ENCODE results near the gene PABPN1L. TPM values are rescaled to one million over a fixed set of nuclear protein-coding genes. Genes with fewer than 3 reads are reported as not detected.

The PABPN1L gene
- polyA plus RNA-seq, 12 donors, result 0.47 TPM; not detected in 11

DNA sequence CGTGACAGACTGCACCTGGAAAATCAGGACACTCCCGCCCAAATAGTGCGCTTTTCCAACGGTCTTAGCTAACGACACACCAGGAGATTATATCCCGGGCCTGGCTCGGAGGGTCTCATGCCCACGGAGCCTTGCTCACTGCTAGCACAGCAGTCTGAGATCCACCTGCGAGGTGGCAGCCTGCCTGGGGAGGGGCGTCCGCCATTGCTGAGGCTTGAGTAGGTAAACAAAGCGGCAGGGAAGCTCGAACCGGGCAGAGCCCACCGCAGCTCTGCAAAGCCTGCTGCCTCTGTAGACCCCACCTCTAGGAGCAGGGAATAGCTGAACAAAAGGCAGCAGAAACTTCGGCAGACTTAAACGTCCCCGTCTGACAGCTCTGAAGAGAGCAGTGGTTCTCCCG lies 14.8 kb downstream of the PABPN1L start:
- DNase-seq, result no peak

DNA sequence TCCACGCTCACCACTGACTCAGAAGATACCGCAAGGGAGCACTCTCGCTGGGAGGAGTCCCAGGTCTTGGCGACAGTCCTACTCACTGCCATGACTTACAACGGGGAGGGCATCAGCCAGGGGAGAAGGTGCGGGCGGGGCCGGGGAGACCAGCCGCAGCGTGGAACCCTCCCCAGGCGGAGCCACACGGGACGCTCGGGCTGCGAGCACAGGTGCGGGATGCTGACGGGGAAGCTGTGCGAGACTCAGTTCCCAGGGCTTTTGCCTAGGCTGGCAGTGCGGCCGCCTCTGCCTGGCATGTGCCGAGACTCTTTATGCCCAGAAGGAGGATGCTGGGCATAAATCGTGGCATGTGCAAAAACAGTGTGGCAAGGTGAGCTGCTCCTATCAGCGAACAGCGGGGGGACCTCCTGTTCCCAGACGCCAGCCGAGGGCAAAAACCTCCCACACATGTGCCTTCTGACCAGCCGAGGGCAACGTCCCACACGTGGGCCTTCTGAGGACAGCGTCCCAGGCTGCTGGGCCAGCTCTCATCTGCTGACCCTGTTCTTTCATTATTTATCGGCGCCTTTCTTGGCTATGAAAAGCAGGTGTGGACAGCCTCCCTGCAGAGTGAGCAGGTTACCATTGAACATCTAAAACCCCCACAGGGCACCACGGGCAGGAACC lies 15.8 kb downstream of the PABPN1L start:
- DNase-seq, result no peak

DNA sequence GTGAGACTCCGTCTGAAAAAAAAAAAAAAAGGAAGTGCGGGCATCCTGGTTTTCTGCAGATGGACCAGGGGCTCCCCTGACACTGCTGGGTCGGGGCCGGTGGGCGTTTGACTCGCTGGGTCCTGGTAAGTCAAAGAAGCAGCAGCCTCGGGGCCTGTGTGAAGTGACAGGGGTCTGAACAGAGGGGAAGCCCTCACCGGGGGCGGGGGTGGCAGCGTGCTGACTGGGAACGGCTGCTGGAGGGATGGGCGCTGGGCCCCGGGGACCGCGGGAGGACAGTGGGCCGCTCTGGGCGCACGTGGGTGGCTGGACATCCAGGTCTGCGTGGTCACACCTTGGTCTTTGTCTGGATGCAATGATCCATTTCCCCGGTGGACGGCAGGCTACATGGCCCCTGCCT lies 17.9 kb downstream of the PABPN1L start:
- no peak for DNase-seq

DNA sequence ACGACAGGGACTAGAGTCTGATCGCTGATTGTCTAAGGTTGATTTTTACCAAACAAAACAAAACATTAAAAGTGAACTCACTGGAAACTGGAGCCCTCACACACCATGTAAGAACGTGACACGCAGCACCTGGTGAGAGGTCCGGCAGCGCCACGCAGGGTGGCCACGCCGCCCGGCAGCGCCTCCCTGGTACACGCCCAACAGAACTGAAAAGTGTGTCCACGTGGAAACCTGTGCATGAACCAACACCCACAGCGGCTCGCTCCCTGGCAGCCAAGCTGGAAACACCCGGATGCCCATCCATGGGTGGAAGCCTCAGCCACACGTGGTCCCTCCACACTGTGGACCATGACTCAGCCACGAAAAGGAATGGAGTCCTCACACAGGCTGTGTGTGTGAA lies 18.8 kb downstream of the PABPN1L start:
- DNase-seq, result no peak

DNA sequence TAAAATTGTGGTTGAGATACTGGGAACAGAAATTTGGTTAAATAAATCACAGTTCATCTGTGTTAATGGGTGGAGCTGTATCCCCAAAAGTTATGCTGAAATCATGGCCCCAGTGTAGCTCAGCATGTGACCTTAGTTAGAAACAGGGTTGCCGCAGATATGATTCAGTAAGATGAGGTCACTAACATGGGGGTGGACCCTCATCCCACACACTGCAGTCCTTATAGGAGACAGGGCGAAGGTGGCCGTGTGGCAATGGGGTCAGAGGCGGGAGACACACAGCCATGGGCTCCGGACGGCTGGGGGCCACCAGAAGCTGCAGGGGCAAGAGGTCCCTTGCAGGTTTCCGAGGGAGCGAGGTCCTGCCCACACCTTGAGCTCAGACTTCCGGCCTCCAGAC lies 20.4 kb downstream of the PABPN1L start:
- no peak for DNase-seq

DNA sequence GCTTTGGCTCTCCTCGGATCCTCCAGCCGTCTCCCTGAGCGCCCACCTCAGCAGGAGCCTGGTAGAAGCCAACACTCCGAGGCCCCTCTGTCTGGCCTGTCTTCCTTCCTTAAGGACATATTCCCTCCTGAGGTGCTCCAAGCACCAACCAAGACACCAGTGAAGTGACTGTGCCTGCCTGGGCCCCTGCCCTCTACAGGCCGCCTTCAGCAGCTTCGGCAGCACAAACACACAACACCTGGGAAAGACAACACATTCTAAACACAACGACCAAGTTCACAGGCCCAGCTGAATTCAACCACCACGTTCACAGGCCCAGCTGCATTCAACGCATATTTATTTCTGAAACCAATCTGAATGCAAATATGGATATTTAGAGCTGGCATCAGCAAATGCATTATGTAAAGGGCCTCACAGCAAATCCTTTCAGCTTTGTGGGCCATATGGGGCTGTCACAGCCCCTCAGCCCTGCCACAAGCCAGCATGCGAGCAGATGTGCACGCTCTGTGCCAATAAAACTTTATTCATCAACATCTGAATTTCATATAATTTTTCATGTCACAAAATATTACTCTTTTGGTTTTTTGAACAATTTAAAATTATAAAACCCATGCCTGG lies 21.9 kb downstream of the PABPN1L start:
- no peak for DNase-seq

DNA sequence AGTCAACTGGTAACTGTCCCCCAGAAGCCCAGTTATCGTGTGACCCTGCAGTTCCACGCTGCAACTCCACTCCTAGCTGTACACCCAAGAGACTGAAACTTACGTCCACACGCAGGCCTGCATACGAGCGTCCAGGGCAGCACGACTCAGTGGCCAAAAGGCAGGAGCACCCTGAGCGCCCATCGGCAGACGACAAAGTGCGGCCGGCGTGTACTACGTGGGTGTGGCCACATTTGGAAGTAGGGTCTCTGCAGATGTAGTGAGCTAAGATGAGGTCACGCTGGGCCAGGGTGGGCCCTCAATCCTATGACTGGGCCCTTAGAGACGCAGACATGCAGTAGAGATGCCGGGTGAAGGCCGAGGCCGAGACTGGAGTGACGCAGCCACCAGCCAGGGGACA lies 23.2 kb downstream of the PABPN1L start:
- no peak for DNase-seq

DNA sequence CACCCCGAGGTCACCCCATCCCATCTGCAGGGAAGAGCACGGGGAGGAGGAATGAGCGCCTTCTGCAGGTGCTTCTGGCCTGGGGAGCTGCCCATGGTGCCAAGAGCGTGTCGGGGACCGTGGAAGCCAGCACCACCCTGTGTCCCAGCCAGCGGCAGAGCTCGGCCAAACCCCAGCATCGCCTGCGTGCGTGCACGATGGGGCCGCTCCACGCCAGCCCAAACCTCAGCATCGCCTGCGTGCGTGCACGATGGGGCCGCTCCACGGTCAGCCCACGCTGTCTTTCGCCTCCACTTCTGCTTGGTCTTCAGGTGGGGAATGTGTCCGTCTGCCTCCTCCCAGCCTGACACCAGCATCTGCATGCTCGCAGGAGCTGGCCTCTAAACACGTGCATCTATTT lies 23.7 kb downstream of the PABPN1L start:
- no peak for DNase-seq

DNA sequence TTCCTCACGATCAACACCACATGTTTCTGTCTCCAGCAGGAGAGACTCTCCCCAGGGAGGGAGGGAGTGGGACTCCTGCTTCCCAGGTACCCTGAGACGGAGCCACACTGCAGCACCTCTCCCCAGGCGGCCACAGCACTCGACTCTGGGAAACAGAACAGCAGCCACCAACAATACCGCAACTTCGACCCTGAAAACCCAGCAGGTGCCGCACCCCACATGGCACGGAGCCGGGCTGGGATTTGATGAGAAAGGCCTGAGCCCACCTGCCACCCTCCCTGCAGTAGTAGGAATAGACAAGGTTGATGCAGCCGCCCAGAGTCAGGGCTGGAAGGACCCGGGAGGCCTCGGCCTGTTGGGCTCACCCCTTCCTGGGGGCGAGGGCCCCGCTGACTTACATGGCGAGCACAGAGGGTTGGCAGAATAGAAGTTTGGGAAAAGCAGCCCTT lies 24.1 kb downstream of the PABPN1L start:
- DNase-seq, result no peak

DNA sequence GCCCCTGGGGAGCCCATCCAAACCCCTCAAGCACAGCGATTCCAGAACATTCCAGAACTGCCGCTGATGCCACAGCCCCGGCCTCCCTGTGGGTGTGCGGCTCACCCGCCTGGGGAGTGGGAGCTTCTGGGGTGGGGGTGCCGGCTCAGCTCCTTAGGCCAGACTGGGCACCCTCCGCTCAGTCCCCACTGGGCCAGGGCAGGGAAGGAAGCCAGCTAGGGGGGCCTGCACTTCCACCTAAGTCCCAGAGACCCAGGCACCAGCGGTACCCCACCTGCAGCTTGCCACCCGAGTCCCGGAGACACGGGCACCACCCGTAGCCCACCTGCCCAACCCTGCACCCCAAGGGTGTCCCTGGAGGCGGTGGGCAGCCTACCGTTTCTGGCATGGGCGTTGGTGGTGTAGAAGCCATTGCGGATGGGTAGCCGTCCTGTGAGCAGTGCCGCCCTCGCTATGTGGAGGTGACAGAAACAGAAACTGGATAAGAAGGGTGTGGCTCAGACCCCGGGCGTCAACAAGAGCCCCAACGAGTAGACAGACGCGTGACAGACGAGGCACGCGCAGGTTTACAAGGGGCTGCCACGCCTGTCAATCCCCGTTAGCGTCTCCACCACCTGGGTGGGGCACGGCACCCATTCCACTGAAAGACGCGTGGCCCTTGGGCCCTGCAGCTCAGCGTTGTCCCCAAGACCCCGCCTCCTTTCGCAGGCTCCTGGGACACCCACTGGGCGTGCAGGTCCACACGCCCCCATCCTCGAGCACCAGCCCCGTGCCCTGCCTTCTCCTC lies 24.7 kb downstream of the PABPN1L start:
- DNase-seq, result no peak

DNA sequence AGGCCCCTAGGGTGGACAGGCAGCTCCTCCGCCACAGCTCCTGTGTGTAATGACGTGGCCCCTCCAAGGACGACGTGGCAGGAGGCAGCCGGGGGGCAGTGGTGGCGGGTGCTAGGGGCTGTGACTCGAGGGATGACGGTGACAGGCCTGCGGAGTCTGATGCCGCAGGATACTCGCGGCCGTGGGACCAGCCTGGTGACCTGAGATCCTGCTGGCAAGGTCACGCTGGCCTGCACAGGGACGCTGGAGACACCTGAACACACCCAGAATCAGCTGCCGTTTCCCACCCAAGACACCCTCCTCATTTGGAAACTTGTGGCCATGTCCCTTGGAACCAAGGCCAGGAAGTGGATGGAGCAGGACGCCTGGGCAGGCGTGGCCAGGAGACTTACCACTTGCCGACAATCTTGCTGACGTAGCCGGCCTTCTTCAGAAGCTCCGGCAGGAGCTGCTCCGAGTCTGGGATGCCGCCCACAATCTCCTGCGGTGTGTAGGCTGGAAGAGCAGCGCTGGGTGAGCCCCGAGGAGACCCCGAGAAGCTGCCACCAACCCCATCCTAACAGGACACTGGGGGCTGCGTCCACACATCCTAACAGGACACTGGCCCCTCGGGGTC lies 25.8 kb downstream of the PABPN1L start:
- no peak for DNase-seq

DNA sequence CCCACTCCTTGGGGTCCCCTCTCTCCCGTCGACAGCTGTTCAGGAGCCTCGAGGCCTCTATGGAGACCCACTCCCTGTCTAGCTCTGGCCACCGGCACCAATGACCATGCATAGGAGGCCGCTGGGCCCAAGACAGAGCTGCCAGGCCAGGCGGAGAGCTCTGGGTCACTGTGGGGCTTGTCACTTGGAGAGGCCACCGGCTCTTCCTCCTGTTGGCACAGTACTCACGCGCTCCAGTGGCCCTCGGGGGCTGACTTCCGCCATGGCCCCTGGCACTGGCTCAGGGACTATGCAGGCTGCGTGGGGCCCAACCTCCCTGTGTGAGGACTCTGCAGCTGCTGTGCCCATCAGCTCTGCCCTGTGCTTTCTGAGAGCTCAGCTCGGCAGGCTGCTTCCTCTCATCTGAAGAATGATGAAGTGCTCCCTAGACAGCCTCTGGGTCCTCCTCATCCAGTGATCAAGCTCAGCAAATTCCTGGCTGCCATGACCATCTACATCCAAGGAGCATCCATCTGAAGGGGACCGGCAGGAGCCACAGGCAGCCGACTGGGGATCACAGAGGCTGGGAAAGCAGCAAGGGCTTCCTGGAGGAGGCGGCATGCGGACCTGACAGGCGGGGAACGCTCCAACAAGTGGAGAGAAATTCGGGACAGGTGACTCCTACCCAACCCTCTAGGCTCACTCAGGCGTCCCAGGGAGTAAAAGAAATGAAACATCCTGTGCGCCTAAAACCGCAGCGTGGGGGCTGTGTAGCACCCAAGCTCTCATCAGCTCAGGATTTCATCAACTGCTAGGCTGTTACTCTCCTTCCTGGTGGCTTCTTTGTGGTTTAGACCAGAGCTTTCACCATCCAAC lies 26.5 kb downstream of the PABPN1L start:
- DNase-seq, result no peak

DNA sequence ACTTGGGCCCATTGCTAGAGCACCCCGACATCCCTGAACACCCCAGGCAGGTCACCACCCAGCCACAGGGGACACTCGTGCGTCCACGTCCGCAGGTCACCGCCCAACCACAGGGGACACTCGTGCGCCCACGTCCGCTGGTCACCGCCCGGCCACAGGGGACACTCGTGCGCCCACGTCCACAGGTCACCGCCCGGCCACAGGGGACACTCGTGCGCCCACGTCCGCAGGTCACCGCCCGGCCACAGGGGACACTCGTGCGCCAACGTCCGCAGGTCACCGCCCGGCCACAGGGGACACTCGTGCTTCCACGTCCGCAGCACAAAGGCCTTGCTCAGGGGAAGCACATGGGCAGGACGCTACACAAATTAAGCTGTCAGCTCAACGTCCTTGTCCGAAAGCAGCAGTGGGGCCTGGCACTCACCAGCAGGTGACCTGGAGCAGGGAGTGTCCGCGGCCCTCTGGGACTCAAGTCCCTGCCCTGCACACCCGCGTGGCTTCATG lies 27.4 kb downstream of the PABPN1L start:
- DNase-seq, result no peak

DNA sequence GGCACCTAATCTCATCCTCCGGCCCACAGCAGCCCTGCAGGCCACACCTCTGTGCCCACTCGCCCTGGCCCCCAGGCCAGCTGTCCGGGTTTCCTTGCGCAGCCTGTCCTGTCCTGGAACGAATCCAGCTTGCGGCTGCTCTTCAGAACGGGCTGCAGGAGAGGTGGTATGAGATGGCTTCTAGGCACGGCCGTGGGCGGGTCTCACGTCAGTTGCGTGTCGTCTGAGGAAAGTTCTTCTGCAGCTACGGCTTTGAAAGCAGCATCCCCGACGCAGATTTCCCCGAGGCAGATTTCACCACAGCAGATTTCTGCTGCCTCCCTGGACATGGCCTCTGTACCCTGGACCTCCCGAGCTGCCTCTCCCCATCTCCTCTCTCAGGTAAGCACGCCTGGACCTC lies 27.9 kb downstream of the PABPN1L start:
- DNase-seq, result no peak

DNA sequence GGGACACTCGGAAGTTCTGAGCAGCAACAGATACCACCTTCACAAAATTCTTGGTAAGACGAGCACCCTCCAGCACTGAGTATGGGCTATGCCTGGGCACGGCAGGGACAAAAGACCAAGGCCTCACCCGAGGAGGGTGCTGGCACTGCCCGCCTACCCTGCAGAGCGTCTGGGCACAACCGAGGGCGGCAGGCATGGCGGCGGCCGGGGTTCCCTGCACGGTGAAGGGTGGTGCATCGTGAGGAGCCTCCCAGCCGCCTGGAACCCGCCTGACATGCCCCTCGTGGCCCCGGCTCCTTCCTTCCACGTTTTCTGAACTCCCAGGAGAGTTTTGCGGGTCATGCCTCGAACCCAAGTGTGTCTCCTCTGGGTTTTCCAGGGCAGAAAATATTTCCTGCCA lies 28.7 kb downstream of the PABPN1L start:
- DNase-seq, result no peak

DNA sequence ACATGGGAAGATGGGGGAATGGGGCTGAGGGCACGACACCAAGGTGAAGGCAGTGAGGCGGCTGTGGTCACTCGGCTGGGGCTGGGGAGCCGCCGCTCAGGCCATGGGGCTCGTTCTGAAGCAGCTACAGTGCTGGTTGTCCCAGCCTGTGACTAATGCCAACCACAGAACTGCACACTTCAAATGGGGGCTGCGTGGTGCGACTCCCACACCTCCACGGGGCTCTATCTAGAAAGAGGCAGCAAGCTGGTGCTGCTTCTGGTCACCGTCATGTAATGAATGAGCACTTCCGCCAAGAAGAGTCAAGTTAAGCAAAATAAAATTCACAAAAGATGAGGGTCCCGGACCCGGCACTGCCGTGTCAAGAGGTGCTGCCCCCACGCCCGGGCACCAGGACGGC lies 29.7 kb downstream of the PABPN1L start:
- no peak for DNase-seq

DNA sequence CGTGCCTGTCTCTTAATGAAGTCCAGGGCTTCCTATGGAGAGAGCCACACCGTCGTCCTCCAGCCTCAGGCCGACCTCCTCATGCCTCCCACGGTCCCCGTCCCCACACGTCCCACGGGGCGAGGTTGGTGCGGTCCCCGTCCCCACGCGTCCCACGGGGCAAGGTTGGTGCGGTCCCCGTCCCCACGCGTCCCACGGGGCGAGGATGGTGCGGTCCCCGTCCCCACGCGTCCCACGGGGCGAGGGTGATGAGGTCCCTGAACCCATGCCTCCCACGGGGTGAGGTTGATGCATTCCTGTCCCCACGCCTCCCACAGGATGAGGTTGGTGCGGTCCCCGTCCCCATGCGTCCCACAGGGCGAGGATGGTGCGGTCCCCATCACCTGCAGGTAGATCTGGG lies 30.6 kb downstream of the PABPN1L start:
- DNase-seq, result no peak

DNA sequence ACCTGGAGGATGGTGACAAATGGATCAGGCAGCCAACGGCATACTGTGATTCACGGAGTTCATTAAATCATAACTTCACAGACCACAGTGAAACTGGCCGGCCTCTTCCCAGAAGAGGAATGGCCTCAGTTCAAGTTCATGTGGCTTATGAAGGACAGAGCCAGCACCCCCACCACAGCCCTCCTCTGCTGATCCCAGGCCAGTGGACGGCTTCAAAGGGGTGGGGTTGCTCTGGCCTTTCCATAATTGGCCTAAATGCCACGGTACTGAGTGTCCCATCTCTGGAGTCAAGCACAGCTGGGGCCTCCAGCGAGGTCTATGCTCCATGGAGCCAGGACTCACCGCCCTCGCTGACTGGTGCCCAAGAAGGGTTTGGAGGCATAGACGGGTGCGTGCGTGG lies 31.1 kb downstream of the PABPN1L start:
- no peak for DNase-seq

DNA sequence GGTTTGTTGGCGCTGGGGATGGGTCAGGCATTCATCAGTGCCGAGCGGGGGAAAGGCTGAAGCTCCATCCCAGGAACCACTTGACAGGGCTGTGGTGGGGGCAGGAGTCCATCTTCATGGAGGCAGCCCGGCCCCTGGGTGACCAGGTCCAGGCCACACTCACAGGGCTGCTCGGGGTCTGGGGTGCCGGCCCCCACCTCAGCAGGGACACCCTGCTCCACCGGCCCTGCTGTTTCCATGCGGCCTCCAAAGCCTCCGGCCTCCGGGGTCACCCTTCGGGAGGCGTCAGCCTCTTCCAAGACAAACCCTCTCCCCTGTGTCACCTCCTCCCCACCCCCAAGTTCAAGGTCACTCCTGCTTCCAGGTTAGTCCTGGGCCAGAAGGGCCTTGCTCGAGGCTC lies 31.8 kb downstream of the PABPN1L start:
- no peak for DNase-seq

DNA sequence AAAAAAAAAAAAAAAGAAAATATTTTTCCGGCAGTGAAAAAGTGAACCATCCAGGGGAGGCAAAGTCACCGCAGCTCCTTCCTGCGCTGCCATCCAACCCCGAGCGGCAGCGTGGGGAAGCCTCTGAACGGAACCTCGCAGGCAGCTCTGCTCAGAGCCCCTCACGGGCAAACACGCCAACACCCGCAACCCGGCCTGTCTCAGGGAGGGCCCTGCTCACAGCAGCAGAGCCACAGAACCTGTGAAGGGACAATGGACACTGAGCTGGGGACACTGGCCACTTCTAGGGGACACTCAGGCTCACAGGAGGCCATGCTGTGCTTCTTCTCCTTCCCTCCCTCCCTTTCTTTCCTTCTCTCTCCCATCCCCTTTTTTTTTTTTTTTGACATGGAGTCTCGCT lies 33.4 kb downstream of the PABPN1L start:
- DNase-seq, result no peak

DNA sequence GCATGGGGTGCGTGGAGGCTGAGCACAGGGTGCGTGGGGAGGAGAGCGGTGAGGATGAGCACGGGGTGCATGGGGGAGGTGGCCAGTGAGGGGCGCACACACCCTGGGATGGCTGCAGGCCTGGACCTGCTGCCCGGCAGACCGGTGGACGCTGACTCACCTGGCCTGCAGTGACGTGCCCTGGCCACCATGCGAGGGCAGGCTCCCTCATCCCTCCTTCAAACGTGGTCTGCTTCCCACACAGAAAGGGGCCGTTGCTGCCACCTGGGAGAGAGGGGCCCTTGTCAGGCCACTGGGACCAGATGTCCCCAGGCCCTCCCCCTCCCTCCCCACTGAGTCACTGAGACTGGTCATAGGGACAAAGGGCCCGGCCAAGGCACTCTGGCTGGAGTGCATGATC lies 34.6 kb downstream of the PABPN1L start:
- DNase-seq, result no peak

DNA sequence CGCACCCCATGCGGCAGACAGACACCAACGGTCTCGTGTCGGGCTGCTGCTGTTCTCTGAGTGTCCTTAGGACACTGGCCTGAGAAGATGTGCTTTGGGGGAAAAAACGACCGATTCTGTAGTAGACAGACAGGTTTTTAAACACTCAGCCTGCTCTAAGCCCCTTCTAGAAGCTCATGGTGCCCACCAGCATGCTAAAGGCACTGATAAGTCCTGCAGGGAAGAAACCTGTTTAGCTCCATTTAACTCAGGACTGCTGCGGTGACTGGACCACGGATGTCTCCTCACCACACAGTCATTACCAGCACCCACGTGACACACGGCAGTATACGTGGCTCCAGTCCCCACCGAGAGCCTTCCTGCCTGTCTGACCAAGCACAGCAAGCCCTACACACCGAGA lies 35.7 kb downstream of the PABPN1L start:
- DNase-seq, result no peak
